ENCODE data around the gene PI4K2A.

GRCh38 chr10:97612386-97612785 is 28.1 kb upstream of the PI4K2A start:
- TF ChIP-seq, protein P1, sequence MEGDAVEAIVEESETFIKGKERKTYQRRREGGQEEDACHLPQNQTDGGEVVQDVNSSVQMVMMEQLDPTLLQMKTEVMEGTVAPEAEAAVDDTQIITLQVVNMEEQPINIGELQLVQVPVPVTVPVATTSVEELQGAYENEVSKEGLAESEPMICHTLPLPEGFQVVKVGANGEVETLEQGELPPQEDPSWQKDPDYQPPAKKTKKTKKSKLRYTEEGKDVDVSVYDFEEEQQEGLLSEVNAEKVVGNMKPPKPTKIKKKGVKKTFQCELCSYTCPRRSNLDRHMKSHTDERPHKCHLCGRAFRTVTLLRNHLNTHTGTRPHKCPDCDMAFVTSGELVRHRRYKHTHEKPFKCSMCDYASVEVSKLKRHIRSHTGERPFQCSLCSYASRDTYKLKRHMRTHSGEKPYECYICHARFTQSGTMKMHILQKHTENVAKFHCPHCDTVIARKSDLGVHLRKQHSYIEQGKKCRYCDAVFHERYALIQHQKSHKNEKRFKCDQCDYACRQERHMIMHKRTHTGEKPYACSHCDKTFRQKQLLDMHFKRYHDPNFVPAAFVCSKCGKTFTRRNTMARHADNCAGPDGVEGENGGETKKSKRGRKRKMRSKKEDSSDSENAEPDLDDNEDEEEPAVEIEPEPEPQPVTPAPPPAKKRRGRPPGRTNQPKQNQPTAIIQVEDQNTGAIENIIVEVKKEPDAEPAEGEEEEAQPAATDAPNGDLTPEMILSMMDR (IDR thresholded peaks at IDR 0.05) = peak; percentile 38 to 77 (median 66)
- no peak for TF ChIP-seq EP300 (IDR thresholded peaks at IDR 0.05)

Data from gastroesophageal sphincter (tissue), 3 donors.